ENCODE results near the gene TMEM50B.
A peak's percentile ranks its signal among the peaks of the same experiment; 100 is the strongest.
"Not testable (repeated sequence)": the region's sequence is repeated elsewhere in the genome, so short reads cannot be mapped to it uniquely, and the experiment has no call there.

The TMEM50B gene

DNA sequence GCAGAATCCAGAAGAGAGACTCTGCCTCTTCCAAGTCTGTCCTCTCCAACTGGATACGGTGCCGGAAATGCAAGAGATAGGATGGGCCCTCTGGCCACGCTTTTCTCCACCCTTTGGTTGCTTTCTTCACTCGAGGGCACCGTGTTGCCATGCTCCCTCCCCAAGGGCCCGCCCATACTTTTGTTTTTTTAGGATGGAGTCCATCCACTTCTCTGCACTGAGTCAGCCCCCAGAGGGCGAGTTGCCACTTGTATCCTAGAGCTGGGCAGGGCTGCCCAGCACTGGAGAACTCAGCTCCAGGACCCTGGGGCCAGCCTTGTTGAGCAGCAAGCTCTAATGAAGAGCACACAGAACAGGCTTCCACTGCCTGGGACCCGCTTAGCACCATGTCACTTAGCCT lies 51.1 kb downstream of the TMEM50B start:
- no peak for DNase-seq (ENCODE audit: low read depth in 2 of 2)

DNA sequence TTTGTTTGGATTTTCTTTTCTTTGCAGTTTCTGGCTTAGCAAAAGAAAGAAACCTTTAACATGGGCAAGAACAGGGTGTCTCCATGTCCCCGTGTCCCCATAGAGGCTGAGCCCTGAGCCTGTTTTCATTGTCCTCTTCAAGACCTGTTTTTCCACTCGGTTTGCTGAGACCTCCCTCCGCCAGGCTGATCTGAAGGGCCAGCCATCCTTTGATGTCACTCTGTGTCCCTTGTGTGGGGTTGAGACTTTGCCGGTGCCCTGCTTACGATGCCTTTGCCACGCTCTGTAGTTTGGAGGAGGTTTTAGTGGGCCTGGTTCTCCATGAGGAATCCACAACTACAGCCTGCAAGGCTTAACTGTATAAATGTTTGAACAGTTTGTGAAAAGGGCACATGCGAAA lies 52.7 kb downstream of the TMEM50B start:
- DNase-seq (ENCODE audit: low read depth in 2 of 2) = no peak

DNA sequence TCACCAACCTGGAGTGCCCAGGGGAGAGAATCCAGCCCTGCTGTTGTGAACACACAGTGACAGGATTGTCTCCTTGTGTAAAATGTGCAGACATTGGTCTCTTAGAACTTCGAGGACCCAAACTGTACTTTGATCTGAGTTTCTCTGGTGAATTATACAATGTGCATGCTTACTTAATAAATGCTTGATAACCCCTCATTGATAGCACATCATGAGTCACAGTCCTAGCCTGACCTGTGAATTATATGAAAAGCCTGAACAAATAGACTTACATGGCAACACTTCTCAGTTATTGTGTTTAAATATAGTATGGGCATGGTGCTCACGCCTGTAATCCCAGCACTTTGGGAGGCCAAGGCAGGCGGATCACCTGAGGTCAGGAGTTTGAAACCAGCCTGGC lies 53.9 kb downstream of the TMEM50B start:
- no peak for DNase-seq (ENCODE audit: low read depth in 2 of 2)

DNA sequence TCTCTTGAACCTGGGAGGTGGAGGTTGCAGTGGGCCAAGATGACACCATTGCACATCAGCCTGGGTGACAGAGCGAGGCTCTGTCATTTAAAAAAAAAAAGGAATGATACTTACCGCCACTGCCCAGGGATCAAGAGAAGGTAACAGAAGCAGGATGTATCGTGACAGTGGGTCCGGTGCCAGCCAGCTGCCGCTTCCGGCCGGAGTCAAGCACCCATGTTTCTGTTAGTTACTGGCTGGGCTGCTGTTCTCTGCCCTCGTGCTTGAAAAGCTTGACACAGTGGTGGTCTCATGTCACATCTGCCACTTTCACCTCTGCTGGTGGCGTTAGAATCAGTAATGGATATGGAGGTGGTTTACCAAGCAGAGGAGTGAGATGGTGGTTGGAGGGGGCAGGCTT lies 55.6 kb downstream of the TMEM50B start:
- no peak for DNase-seq (ENCODE audit: low read depth in 2 of 2)

DNA sequence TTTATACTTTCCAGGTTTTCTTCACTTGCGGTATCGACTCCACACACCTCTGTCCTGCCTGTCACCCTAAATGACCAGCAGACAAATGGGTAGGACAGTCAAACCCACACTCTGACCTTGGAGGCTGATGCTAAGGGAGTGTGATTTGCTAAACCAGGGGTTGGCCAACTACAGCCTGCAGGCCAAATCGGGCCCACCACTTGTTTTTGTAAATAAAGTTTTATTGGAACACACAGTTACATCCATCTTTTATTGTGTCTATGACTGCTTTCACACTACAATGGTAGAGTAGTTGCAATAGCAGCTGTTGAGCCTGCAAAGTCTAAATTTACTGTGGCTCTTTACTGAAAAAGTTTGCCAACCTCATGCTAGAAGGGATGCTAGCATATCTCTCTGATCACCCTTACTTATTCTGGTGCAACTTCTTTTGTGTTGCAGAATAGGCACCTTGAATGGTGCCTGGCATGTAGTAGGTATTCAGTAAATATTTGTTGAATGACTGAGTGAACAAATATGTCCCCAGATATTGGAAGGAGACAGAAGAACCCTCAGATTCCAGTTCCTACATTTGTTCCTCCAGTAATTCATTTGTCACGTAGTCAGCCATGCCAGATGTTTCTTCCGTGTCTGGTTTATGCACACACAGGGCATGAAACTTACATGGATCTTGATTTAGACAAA lies 57.9 kb downstream of the TMEM50B start:
- no peak for DNase-seq (ENCODE audit: low read depth in 2 of 2)

DNA sequence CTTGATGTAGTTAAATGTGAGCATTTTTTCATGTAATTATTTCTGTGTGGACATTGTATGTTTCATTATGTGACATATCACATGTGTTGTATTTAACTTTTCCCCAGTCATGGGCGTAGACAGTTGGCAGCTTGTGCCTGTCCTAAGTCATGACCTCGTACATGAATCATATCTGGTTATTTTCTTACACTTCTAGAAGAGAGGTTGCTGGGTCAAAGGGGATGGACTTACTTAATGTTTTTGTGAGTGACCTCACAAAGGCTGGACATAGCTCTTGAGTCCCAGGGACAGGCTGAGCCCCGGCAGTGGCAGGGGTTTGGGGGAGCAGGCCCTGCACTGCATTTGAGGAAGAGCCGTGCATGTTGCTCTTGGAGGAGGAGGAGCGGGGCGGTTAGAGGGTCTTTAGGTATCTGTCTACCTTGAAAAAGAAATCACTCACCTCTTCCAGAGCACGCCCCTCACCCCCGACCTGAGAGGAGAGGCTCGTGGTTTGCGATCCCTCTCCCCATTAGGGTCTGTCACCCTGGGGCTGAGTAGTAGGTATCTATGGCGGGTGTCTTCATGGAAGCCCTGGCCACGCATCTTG lies 60.1 kb downstream of the TMEM50B start:
- DNase-seq (ENCODE audit: low read depth in 2 of 2) = no peak

DNA sequence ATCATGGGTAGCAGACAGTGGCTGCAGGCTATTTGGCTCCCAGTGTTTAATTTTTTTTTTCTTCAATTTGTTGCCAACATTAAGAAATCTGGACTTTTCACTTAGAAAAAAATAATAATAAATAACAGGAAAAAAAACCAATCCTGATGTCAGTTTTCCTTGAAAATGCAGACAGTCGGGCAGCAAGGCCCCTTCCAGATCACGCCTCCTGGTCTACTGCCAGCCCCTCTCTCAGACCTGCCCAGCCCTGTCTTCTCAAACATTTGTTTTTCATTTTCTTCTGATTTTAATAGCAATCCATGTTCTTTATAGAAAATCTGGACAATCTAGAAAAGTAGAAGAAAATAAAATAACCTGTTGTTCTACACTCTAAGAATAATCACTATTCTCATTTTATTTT lies 61.1 kb downstream of the TMEM50B start:
- no peak for DNase-seq (ENCODE audit: low read depth in 2 of 2)

DNA sequence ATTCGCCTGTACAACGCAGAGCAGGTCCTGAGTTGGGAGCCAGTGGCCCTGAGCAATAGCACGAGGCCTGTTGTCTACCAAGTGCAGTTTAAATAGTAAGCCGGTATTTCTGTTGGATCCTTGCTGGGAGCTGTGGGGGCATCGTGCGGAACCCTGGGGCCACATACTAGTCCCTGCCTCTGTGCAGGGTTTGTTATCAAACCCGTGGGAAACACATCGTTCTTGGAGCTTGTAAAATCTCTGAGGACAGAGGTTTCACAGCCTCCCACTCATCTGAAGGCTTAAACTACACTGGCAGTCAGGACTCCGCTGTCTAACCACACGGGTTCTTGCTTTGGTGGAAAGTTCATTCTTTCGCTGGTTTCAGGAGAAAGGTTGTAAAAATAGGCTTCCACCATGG lies 64.8 kb downstream of the TMEM50B start:
- no peak for DNase-seq (ENCODE audit: low read depth in 2 of 2)

DNA sequence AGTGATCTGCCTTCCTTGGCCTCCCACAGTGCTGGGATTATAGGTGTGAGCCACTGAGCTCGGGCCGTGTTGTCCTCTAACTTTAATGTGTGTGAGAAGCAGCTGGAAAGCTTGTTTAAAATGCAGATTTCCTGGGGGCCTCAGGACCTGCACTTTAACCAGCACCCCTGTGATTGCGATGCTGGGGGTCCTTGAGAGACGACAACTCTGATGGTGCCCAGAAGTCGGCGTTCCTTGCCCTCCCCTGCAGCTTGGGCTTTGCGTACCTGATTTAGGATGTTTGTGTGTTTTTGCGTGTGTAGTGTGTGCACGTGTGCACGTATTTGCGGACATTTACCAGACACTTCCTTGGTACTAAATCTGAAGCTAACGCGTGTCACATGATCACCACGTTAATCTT lies 65.7 kb downstream of the TMEM50B start:
- no peak for DNase-seq (ENCODE audit: low read depth in 2 of 2)

DNA sequence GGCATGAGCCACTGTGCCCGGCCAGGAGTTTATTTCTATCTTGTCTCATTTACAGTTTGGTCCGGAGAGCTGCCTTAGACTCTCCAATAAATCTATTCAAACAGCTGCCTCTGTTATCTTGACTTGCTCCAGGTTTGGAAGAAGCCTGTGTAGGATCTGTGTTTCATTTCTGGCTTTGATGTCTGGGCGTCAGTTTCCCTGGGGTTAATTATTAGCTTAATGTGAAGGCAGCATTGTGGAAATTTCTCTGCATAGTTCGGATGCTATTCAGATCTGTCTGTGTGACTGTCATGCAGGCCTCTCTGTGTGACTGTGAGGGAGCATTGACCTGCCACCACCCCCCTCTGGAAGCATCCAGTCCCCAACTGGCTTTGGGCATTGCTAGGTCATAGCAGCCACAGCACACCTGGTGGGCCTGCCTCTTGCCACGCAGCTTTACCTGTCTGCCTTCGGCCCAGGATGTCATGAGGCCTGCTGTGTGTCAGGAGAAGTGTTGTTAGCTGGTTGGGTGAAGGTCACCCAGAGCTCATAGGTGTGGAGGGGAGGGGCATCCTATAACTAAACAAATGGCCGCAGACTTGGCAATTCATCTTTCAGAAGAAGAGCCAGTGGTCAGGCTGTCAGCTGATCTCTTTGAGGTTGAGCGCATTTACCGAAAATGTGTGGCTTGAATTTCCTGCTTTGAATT lies 66.8 kb downstream of the TMEM50B start:
- DNase-seq (ENCODE audit: low read depth in 2 of 2) = no peak

DNA sequence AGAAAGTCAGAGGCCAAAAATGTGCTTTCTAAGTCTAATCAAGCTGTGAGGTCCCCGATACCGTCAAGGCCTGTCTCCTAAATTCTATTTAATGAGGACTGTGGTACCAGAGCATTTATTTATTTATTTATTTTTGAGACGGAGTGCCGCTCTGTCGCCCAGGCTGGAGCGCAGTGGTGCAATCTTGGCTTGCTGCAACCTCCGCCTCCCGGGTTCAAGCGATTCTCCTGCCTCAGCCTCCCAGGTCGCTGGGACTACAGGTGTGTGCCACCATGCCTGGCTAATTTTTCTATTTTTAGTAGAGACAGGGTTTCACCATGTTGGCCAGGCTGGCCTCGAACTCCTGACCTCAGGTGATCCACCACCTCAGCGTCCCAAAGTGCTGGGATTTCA lies 67.3 kb downstream of the TMEM50B start:
- not testable (repeated sequence) for DNase-seq (ENCODE audit: low read depth in 2 of 2)

DNA sequence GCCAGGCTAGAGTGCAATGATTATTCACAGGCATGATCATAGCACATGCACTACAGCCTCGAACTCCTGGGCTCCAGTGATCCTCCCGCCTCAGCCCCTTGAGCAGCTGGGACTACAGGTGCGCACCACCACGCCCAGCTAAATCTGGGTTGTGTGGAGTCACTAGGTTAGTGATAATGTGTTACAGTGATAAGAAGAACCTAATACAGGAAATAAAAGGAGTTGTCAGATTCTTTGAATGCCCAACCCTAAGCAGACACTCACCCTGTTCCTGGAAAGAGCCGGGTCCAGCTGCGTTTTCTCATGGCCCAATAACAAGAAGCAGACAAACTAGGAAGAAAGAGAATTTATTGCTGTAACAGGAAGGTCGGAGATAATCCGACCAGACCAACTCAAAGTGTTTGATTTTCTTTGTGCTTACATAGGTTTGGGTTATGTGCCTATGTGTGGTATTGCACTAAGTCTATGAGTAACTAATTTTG lies 67.8 kb downstream of the TMEM50B start:
- DNase-seq (ENCODE audit: low read depth in 2 of 2) = no peak

DNA sequence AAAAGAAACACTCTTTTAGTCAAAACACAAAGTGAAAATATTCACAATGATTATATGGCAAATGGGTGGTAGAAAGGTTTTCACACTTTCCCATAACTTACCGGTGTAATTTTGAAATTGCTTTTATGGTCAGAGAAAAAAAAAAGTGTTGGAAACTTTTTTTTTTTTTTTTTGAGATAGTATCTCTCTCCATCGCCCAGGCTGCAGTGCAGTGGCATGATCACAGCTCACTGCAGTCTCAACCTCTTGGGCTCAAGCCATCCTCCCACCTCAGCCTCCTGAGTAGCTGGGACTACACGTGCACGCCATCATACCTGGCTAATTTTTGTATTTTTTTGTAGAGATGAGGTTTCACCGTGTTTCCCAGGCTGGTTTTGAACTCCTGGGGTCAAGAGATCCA lies 73.3 kb downstream of the TMEM50B start:
- DNase-seq (ENCODE audit: low read depth in 2 of 2) = no peak

DNA sequence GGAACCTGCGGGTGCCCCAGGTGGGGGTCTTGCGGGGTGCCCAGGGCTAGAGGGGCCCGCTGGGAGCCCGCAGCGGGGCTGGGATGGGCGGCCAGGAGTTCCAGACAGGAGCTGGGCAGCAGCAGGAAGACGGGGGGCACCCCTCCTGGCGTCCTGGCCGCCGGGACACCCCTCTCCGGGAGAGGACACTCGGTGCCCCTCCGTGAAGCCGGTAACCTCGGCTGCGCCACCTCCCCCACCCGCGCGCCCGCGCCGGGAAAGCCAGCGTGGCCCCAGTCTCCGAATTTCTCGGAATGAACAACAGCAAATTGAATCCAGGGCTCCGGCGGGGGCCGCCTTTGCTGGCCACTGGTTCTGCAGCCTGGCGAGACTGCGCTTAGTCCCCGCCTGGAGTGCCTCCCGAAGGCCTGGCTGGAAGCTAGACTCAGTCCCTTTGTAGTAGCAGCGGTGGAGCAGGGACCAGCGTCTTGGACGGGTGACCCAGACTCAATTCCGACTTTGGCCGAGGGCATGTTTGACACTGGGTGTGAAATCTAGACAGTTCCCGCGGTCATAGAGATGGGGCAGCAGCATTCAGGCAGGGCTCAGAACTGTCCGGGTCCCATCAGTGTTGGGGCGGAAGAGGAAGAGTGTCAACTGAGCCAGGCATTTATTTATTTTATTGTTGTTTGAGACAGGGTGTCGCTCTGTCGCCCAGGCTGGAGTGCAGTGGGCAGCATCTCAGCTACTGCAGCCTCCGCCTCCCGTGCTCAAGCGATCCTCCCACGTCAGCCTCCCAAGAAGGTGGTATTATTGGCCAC lies 75.8 kb downstream of the TMEM50B start:
- DNase-seq (ENCODE audit: low read depth in 2 of 2) = no peak

DNA sequence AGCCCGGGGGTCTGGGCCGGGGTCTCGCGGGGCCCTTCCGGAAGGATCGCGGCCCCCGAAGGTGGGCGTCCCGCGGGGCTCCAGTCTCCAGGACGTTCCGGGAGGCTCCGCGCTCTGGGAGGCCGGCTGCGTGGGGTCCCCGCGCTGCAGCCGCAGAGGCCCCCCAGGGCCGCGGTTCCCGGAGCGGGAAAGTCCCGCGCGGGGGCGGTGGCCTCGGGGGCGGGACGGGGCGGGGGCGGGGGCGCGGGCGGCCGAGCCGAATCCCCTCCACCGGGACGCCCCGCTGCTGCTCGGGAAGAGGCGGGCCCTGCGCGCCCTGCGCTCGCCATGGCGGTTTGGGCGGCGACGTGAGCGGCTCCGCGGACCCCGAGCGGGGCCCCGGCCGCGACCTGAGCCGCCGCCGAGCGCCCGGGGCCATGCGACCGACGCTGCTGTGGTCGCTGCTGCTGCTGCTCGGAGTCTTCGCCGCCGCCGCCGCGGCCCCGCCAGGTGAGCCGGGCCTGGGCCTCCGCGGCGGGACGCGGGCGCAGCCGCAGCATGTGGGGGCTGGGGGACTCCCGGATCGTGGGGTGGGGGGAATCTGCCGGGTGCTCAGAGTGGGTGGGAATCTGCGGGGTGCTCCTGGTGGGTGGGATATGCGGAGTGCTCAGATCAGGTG lies 76.5 kb downstream of the TMEM50B start, which contains the start of gene IFNGR2:
Gene IFNGR2 (plus strand): TSS at position 286 of the 658 bp plus-strand sequence. CDS start 131 bp downstream, at position 417.
- DNase-seq (ENCODE audit: low read depth in 2 of 2) = peak in 1 of 2 donors; percentile 46

DNA sequence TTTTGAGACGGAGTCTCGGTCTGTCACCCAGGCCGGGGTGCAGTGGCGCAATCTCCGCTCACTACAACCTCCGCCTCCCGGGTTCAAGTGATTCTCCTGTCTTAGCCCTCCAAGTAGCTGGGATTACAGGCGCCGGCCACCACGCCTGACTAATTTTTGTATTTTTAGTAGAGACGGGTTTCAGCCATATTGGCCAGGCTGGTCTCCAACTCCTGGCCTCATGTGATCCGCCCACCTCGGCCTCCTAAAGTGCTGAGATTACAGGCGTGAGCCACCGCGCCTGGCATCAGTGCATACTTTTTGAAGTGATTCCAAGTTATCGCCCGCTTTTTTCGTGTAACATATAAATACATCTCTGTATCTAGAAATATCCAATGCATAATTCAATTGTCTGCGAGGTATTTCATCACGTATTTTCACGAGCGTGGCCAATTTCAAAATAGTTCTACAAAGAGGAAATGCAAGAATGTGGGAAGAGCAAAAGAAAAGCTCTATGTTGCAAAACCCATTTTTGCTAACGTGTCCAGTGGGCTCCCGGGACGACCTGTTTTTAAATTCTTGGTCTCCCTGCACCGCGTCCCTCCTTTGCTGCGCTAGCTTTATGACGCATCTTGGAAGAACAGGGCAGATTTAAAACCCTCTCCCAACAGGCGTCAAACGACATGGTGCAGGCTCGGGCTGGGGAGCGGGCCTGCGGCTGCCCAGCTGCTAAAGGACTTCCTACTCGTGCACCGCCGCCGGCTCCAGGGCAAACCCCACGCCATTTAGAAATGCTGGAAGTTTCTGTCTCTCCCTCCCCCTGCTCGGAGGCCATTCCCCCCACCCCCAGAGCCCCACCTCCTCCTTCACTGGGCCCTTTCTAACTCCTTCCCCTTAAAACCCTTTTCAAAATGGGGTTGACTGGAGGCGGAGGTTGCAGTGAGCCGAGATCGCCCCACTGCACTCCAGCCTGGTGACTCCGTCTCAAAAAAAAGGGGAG lies 77.5 kb downstream of the TMEM50B start:
- no peak for DNase-seq (ENCODE audit: low read depth in 2 of 2)

DNA sequence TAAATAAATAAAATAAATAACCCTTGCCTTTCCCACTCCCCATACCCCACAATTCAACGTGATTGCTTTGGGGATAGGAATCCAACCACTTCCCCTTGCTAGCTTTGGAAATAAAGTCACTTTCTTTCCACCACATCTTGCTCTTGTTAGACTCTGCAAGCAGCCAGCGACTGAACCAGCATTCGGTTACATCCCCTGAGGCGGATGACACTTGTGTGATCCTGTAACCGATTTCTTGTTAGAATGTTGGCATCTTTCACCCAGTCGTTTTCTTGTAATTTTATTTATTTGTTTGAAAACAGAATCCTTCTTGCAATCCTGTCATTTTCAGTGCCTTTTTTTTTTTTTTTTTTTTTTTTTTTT lies 78.2 kb downstream of the TMEM50B start:
- no peak for DNase-seq (ENCODE audit: low read depth in 2 of 2)

Data from stimulated activated CD8-positive, alpha-beta memory T cell treated with anti-CD3 and anti-CD28 coated beads, Interleukin-15, amount 100 ng/mL, for 4 hours (primary cell).